ENCODE data around the gene JUN. TPM values are rescaled to one million over a fixed set of nuclear protein-coding genes. Genes with fewer than 3 reads are reported as not detected.

Gene JUN
- total and polyA plus RNA-seq, 2 of the 13 experiments (the other 11 are each of a cell fraction or from before 2014, with no cell fraction given): 18.2 to 22.3 TPM

- 0 out of 2 replicates have a peak, but pooled peaks have one; percentile 27 for TF ChIP-seq FOXO4 (CRISPR knock-in tag; conservative IDR thresholded peaks at IDR 0.05)
- TF ChIP-seq TGIF2 (CRISPR knock-in tag; IDR thresholded peaks at IDR 0.05): peak; percentile 28; the same call in 1 of the 2 replicates
- 0 out of 2 replicates have a peak, but pooled peaks have one; percentile 8 for TF ChIP-seq ZNF614 (CRISPR knock-in tag; IDR thresholded peaks at IDR 0.05; ENCODE audit: borderline replicate concordance)
- no peak for TF ChIP-seq ZBTB2 (CRISPR knock-in tag; IDR thresholded peaks at IDR 0.05; ENCODE audit: low read depth)
- peak; percentile 41; the same call in 1 of the 2 replicates for TF ChIP-seq NFE2L2 (IDR thresholded peaks at IDR 0.05; ENCODE audit: low read length)
- TF ChIP-seq ZNF253 (CRISPR knock-in tag; IDR thresholded peaks at IDR 0.05; ENCODE audit: borderline replicate concordance): no peak
- peak; percentile 41; the same call in 1 of the 2 replicates for TF ChIP-seq ZNF547 (CRISPR knock-in tag; IDR thresholded peaks at IDR 0.05)
- no peak for TF ChIP-seq ZBTB49 (CRISPR knock-in tag; IDR thresholded peaks at IDR 0.05; ENCODE audit: borderline replicate concordance)
- TF ChIP-seq POLR2AphosphoS5 (IDR thresholded peaks at IDR 0.05; ENCODE audit: low read depth, low read length): no peak
- no peak for TF ChIP-seq TOE1 (CRISPR knock-in tag; IDR thresholded peaks at IDR 0.05)
- peak; percentile 25; the same call in 1 of the 2 replicates for TF ChIP-seq PHF8 (CRISPR knock-in tag; IDR thresholded peaks at IDR 0.05)
- TF ChIP-seq ZNF777 (CRISPR knock-in tag; IDR thresholded peaks at IDR 0.05): peak; percentile 7; the same call in 1 of the 2 replicates
- TF ChIP-seq RARA (CRISPR knock-in tag; IDR thresholded peaks at IDR 0.05): no peak
- peak; percentile 56; the same call in 1 of the 2 replicates for TF ChIP-seq MAX (IDR thresholded peaks at IDR 0.05)
- TF ChIP-seq HMGXB4 (CRISPR knock-in tag; IDR thresholded peaks at IDR 0.05; ENCODE audit: borderline replicate concordance in 1 of 2, low read depth in 1 of 2): peak in 1 of 2 experiments; percentile 4; a peak in 1 of 4 replicates
- 0 out of 2 replicates have a peak, but pooled peaks have one; percentile 14 for TF ChIP-seq ZFP41 (CRISPR knock-in tag; IDR thresholded peaks at IDR 0.05; ENCODE audit: borderline replicate concordance)
- TF ChIP-seq ZNF709 (CRISPR knock-in tag; IDR thresholded peaks at IDR 0.05): peak; percentile 9; the same call in 1 of the 2 replicates
- 0 out of 2 replicates have a peak, but pooled peaks have one; percentile 28 for TF ChIP-seq ZNF275 (CRISPR knock-in tag; IDR thresholded peaks at IDR 0.05; ENCODE audit: borderline replicate concordance)
- 0 out of 2 replicates have a peak, but pooled peaks have one; percentile 21 for TF ChIP-seq ZMAT3 (CRISPR knock-in tag; conservative IDR thresholded peaks at IDR 0.05)
- TF ChIP-seq ZNF3 (CRISPR knock-in tag; IDR thresholded peaks at IDR 0.05): no peak
Measured at GRCh38 chr1:58783090-58783992, 506 bp downstream of the JUN start (continued).

Measured in HepG2 (cell line).